NCI-H1092 (cell line): ENCODE data around the gene LAMA5.

Experiments
- DNase-seq: peaks from one replicate; lab custom pipeline; 2025; lab: John Stamatoyannopoulos, UW

LAMA5 gene

GRCh38 chr20:62266851-62267250 is 100.3 kb downstream of the LAMA5 start:
- DNase-seq = no peak

GRCh38 chr20:62266340-62266739 is 100.8 kb downstream of the LAMA5 start:
- no peak for DNase-seq

GRCh38 chr20:62265365-62265764 is 101.7 kb downstream of the LAMA5 start:
- DNase-seq = no peak

GRCh38 chr20:62263396-62263795 is 103.7 kb downstream of the LAMA5 start:
- DNase-seq = no peak

- no peak for DNase-seq
Measured at GRCh38 chr20:62262064-62262463, 105.0 kb downstream of the LAMA5 start.

GRCh38 chr20:62259294-62259565 is 107.9 kb downstream of the LAMA5 start:
- no peak for DNase-seq
